Measurements from ENCODE around the gene LAMA3.

LAMA3 gene, protein sequence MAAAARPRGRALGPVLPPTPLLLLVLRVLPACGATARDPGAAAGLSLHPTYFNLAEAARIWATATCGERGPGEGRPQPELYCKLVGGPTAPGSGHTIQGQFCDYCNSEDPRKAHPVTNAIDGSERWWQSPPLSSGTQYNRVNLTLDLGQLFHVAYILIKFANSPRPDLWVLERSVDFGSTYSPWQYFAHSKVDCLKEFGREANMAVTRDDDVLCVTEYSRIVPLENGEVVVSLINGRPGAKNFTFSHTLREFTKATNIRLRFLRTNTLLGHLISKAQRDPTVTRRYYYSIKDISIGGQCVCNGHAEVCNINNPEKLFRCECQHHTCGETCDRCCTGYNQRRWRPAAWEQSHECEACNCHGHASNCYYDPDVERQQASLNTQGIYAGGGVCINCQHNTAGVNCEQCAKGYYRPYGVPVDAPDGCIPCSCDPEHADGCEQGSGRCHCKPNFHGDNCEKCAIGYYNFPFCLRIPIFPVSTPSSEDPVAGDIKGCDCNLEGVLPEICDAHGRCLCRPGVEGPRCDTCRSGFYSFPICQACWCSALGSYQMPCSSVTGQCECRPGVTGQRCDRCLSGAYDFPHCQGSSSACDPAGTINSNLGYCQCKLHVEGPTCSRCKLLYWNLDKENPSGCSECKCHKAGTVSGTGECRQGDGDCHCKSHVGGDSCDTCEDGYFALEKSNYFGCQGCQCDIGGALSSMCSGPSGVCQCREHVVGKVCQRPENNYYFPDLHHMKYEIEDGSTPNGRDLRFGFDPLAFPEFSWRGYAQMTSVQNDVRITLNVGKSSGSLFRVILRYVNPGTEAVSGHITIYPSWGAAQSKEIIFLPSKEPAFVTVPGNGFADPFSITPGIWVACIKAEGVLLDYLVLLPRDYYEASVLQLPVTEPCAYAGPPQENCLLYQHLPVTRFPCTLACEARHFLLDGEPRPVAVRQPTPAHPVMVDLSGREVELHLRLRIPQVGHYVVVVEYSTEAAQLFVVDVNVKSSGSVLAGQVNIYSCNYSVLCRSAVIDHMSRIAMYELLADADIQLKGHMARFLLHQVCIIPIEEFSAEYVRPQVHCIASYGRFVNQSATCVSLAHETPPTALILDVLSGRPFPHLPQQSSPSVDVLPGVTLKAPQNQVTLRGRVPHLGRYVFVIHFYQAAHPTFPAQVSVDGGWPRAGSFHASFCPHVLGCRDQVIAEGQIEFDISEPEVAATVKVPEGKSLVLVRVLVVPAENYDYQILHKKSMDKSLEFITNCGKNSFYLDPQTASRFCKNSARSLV (N-terminal part only)

GRCh38 chr18:23689031-23689615 is at the start of gene LAMA3:
TSS of gene LAMA3 (plus strand) at chr18:23689453. CDS start at chr18:23689684, 231 bp downstream.
- DNase-seq, result peak; percentile 56 to 82 (median 69)

DNA sequence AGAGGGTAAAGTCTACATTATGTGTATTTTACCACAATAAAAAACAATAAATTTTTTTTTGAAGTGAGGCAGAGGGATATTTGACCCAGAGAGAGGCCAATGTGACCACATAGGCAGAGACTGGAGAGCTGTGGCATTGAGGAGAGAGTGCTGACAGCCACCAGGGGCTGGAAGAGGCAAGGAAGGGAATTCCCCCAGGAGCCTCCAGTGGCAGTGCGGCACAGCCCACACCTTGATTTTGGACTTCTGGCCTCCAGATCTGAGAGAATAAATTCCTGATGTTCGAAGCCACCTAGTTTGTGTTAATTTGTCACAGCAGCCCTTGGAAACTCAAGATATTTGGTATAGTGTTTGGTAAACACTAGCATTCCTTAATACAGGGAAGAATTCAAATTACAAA is 49.2 kb upstream of the LAMA3 start:
- no peak for DNase-seq

DNA sequence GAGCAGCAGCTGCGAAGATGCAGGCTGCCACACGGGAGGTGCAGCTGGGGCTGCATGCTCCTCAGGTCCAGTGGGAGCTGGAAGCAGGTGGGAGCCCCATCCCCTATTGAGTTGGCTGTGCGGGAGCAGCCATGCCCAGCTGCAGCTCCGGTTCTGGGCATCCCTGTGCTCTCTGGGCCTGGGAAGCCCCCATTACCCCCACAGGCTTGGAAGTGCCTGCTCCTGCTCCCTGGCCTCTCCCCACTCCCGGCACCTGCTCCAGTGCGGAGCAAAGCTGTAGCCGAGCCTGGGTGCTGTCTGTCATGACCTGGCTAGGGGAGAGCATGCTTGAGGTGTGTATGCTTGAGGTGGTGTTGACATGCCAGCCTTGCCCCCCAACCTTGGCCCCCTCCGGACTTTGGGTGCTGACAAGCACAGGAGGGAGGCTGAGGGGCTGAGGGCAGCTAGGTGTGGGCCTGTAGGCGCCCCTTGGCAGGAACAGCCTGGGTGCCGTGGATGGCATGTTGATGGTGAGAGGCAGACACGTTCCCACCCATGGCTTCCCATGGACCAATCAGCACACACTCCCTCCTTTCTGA is 48.0 kb upstream of the LAMA3 start:
- DNase-seq, result no peak

DNA sequence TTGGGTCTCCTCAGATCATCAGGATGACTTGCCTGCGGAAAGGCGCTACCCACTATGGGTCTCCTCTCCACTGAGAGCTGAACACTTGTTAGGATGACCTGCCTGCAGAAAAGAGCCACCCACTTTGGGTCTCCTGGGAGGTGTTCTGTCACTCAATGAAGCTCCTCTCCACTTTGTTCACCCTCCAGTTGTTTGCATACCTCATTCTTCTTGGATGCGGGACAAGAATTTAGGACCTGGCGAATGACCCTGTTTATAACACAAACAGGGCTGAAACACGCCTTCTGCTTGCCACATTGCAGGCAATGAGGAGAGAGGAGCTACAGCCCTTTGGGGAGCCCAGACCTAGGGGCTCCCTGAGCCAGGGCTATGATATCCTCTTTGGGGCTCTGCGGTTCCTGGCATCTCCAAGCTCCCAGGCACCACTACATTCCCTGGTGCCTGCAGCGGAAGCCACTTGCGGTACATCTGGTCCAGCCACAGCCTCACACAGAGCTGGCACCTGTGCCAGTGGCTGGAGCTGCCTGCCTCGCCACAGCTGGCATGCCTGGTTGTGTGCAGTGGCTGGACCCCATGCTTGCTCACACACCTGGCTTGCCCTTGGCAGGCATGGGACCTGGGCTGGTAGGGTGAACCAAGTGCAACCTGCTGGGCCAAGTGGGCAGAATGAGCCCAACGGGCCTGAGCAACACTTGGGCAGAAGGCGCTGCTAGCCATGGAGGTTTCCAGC is 47.2 kb upstream of the LAMA3 start:
- no peak for DNase-seq

DNA sequence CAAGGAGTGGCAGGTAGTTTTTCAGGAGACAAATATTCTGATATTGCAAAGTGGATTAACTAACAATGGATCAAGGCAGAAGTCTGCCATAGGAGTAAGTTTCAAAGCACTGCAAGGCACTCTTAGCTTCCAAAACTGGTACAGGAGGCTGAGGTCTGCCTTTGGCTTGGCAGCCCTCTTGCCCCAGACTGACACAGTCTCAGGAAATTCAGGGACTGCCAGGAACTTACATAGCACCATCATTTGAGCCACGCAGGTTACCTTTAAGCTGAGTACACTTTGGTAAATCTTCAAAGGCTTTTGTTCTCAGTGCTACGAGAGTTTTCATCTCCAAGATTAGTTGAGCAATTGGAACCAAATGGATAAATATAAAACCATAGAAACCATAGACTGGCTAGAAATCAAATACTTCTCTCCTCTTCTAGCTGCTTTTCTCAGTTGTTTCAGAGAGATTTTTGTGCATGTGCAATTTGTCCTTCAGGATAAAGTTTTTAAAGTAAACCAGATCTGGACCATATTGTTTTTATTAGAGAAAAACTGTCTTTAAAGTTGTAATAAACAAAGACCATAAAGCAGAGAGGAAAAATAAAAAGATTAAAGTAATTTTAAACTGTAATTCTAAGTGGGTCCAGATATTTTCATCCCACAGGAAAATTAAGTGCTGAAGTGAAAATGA is 45.3 kb upstream of the LAMA3 start:
- DNase-seq, result no peak

- no peak for DNase-seq
These were observed 43.6 kb upstream of the LAMA3 start for GRCh38 chr18:23645568-23646175.

DNA sequence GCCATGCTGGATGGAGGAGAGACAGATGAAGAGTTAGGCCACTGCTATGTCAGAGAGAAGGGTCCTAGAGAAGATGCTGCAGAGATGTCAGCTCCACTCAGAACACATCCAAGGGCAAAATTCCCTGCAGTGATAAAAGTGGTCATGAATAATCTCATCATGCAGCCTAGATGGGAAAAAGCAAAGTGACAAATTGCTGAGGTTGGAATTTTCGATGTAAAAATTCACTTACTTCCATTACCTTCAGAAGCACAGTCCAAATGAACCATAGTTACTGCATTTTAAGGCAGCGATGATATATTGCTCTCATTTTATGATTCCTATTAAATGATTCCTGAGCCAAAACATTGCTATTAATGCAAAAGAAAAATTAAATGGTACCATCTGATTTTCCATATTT is 43.0 kb upstream of the LAMA3 start:
- no peak for DNase-seq

DNA sequence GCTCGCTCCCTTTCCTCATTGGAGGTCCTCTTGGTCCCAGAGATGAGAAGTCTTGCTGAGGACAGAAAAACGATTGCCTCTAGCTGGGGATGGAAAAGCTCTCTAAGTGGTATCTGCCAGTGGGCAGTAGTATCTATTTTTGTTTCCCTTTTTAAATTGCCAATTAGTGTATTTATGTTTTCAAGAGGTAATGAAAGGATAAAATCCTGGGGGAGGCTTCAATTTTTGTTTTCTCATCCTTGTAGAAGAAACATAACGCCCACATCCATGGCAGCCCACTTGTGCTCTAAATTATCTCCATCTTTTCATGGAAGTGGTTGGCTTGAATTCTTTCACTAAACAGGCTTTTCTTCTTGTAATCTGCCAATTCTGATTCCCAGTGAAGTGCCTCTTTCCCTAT is 40.8 kb upstream of the LAMA3 start:
- DNase-seq, result no peak

DNA sequence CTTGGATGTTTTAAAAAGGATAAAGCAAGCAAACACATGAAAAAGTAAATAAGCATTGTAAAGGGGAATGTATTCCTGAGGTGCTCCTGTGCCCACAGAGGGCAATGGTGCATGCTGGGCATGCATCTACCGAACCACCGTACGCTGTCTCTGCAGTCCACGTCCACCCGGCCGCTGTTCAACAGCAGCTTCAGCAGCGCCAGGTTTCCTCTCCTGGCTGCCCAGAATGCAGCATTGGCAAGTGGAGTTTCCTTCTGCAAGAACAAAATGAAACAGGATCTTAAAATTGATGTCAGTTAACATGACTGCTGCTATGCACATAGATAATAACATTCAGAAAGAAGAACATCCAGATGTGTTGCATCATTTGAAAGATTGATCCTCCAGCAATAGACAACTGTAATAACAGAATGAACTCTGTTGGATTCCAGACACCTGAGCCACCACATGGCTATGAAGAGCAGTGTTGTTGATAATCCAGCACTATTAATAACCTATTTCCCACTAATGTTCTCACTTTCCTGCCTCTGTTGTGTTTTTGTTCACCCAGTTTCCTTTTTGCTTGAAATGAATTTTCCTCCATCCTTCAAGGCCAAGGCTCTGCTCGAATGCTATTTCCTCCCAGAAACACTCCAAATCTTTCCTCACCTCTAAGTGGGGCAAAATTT is 40.2 kb upstream of the LAMA3 start:
- DNase-seq, result no peak

- DNase-seq, result no peak
These were observed 38.0 kb upstream of the LAMA3 start for GRCh38 chr18:23650968-23651927.

GRCh38 chr18:23652232-23652631 is 37.0 kb upstream of the LAMA3 start:
- DNase-seq, result no peak

GRCh38 chr18:23658285-23658684 is 31.0 kb upstream of the LAMA3 start:
- no peak for DNase-seq

DNA sequence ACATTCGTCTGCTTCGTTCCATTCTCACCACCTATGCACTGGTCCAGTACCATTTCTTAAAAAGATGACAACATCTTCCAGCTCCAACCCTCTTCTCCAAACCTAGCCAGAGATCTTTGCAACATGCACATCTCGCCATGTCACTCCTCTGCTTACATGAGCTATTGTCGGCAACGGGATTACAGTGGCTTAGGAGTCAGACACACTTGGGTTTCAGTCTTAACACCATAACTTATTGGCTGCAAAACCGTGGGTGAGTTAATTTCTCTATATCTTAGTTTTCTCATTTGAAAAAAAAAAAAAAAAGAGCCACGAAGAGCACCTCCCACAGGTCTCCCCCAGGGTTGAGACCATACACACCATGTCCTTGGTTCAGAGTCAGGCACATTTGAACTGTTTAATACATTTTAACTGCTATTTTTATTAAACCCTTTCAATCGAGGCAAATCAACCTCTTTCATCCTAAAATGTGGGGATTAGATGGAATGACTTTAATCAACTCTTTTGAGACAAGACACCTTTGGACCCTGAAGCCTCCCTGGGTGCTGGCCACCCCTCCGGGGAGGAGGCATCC is 27.4 kb upstream of the LAMA3 start:
- no peak for DNase-seq

- peak in 2 of 3 donors; percentile 27 to 61 for DNase-seq
These were observed 26.7 kb upstream of the LAMA3 start, which contains the start of gene ANKRD29 for GRCh38 chr18:23662309-23663263. TSS of gene ANKRD29 (minus strand) at chr18:23662911. CDS start at chr18:23662730, 181 bp downstream.

DNA sequence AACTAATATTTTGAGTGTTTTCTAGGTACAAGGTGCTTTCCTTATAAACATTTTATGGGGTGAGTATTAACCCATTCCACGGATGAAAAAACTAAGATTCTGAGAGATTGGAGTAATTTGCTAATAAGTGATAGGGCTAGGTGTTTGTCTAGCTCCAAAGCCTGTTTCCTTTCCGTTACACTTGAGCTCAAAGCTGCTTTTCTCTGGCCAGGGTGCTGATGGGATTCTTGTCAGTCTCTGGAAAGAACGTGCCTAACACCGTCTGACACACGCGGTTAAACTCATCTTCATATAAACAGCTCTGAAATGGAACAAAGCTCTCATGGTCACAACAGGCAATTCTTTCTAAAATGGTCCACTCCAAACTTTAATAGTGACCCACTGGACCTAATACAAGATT is 24.6 kb upstream of the LAMA3 start:
- DNase-seq, result no peak

- DNase-seq, result no peak
These were observed 22.1 kb upstream of the LAMA3 start for GRCh38 chr18:23667114-23667513.

DNA sequence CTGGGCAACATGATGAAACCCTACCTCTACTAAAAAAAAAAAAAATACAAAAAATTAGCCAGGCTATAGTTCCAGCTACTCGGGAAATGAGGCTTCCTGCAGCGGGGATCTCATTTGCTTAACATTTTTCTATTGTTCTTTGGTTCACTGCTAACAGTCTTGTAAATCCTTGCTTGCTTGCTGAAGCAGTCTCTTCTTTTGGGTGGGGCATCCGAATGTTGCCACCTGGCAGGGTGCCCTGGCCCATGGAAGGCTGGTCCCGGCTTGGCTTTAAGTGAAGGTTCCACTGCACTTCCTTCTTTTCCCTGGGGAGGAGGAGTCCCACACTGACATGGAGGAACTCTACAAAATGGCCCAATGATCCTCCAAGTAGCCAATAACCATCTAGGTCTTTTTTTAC is 20.5 kb upstream of the LAMA3 start:
- no peak for DNase-seq

Measured in suppressor macrophage treated with lipopolysaccharide for 1 hour (primary cell).